Heart left ventricle (tissue), 16 donors: ENCODE measurements around the gene FAM181A. TPM values are rescaled to one million over a fixed set of nuclear protein-coding genes. Genes with fewer than 3 reads are reported as not detected.
A peak's percentile ranks its signal among the peaks of the same experiment; 100 is the strongest.

Experiments
- ATAC-seq, 4 donors: fragments of 200-7000 bp; cut with Tn5 transposase; one replicate each; pipeline ENCODE4 v1.9.1; 2020 to 2022; ENCODE audit warnings: moderate library complexity in 4 of 4, mild to moderate bottlenecking in 3 of 4, moderate number of reproducible peaks in 1 of 4
- DNase-seq, 5 donors: peaks; one replicate each; pipeline ENCODE4 v3.0.0-alpha.2; 2020
- H3K27ac ChIP-seq, 12 donors: fragments of 200-600 bp; sonication (generic) in 4 of 12; one replicate each; pipeline versions ENCODE4 v1.5.0 to v1.8.0; 2016 to 2022; ENCODE audit warnings: mild to moderate bottlenecking in 2 of 12
- H3K27me3 ChIP-seq, 9 donors: fragments of 200-600 bp; sonication (generic) in 2 of 9; one replicate each; pipeline versions ENCODE4 v1.5.1 to v1.8.0; 2016 to 2022; ENCODE audit warnings: mild to moderate bottlenecking in 3 of 9
- H3K36me3 ChIP-seq, 9 donors: fragments of 200-600 bp; sonication (generic) in 2 of 9; one replicate each; pipeline versions ENCODE4 v1.5.0 to v1.8.0; 2018 to 2022; ENCODE audit warnings: mild to moderate bottlenecking in 2 of 9
- H3K4me1 ChIP-seq, 12 donors: fragments of 200-600 bp; sonication (generic) in 4 of 12; one replicate each; pipeline versions ENCODE4 v1.5.0 to v1.8.0; 2016 to 2022; ENCODE audit warnings: mild to moderate bottlenecking in 3 of 12
- H3K4me3 ChIP-seq, 12 donors: fragments of 200-600 bp; sonication (generic) in 4 of 12; one replicate each; pipeline versions ENCODE4 v1.5.0 to v1.8.0; 2017 to 2022; ENCODE audit warnings: mild to moderate bottlenecking in 9 of 12, moderate library complexity in 4 of 12
- H3K9me3 ChIP-seq, 12 donors: fragments of 200-600 bp; sonication (generic) in 4 of 12; one replicate each; pipeline versions ENCODE4 v1.5.0 to v1.8.0; 2016 to 2022; ENCODE audit warnings: mild to moderate bottlenecking in 1 of 12
- POLR2A ChIP-seq, 2 donors: fragments of 450-650 bp; IDR thresholded peaks; one replicate each; pipeline ENCODE4 v1.6.1; 2017; ENCODE audit warnings: antibody characterized with exemption in 2 of 2, mild to moderate bottlenecking in 2 of 2, moderate library complexity in 2 of 2
- WGBS, 4 donors: extraction: QIAGEN DNeasy Blood & Tissue Kit in 2 of 4; methylation state at CpG; one replicate each; pipeline versions ENCODE4 v1.1.5 to v1.1.7; 2013 to 2018; 5-methylcytosine and 5-hydroxymethylcytosine counted together
- intact Hi-C, 10 donors: fragments of 100-400 bp; cut with DNase I; formaldehyde crosslinking; loops; one replicate each; pipeline versions ENCODE4 v1.11.1 to v1.14.2; 2022
- polyA plus RNA-seq, 2 donors: library from polyadenylated mRNA; stranded (reverse); fragments of 200-250 nt; gene quantifications; one replicate each; pipeline ENCODE4 v1.2.3, GENCODE V29; 2013
- total RNA-seq, 9 donors: library from RNA; depleted of rRNA in 2 of 9; stranded (reverse); fragments of >200 nt in 2 of 9; fragmentation: NEBNext Ultra II Directional in 3 of 9; extraction: Animal tissue kit (Norgen Biotek cat#: 25700) in 3 of 9; gene quantifications; one replicate each; pipeline versions ENCODE4 v1.1.0 to v1.2.4, GENCODE V29; 2016 to 2023
- TF ChIP-seq, protein P1 (sequence below), 12 donors: fragments of 200-600 bp; sonication (generic) in 4 of 12; IDR thresholded peaks; one replicate each; pipeline versions ENCODE4 v1.5.0 to v1.8.0; 2018 to 2022; ENCODE audit warnings: antibody characterized with exemption in 12 of 12, mild to moderate bottlenecking in 5 of 12
- donor health status: ischemic (EF 13 %, LVEDD 7.1; RV severe dilation, severe dysfunction).
- donor health status: healthy with polysubstance abuse.
- donor health status: DM: no; HTN: yes; CAD: no.
- donor health status: DM: no; HTN: no; CAD: no.
- donor health status: ischemic (EF 25% LVEDD 6.9; RV normal size, moderate dysfunction).
- donor health status: ischemic (EF 25% LVEDD 5.7; RV mildly dilated, moderate dysfunction).
- donor health status: healthy.
- donor health status: DM: yes; HTN: yes; CAD: no.
- donor health status: ischemic (EF 35%, LVEDD 5.7; RV mildly dilated, moderate dysfunction).
- donor health status: nonischemic (EF 11% LVEDD 7.7; RV severe dilation, severe dysfunction).
- donor health status: DM: yes; HTN: yes; CAD: no.
- donor health status: PGD.
- donor health status: ischemic (EF 29% LVEDD 5.4; RV normal size, mild dysfunction).
- donor health status: nonischemic (EF 23%, LVEDD 6.1; RV moderate dilation, normal function).

FAM181A gene
- total and polyA plus RNA-seq, 11 donors: not detected

DNA sequence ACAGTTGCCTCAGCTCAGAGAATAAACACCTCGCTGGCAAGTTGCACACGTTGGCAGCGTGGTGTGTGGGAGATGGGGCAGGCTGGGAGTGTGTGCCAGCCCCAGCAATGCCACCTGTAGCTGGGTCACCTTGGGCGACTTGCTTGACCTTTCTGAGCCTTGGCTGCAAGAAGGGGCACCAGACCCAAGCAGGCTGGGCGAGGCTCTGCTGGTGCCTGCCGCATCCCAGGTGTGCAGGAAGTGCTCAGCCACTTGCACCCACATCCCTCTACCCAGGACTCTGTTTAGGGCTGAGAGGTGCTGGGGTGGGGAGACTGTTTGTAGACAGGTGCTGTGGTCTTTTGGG, 629 bp downstream of the FAM181A start:
- Histone ChIP-seq H3K9me3 (no peaks in the 10 kb centered on the region), H3K27me3 (no peaks in the 10 kb centered on the region), H3K4me3 (no peak overlapping the region), H3K36me3 (peaks cover 0 to 19% (median 7%) of the 10 kb centered on the region in 9 donors), H3K4me1 (no peaks in the 10 kb centered on the region), H3K27ac (no peak overlapping the region)
- 50 to 56% (median 53%) methylated on average over 3 to 6 of the region's 6 CpGs for WGBS, 4 donors
- intact Hi-C loops: no loop called here
- TF ChIP-seq, protein P1, sequence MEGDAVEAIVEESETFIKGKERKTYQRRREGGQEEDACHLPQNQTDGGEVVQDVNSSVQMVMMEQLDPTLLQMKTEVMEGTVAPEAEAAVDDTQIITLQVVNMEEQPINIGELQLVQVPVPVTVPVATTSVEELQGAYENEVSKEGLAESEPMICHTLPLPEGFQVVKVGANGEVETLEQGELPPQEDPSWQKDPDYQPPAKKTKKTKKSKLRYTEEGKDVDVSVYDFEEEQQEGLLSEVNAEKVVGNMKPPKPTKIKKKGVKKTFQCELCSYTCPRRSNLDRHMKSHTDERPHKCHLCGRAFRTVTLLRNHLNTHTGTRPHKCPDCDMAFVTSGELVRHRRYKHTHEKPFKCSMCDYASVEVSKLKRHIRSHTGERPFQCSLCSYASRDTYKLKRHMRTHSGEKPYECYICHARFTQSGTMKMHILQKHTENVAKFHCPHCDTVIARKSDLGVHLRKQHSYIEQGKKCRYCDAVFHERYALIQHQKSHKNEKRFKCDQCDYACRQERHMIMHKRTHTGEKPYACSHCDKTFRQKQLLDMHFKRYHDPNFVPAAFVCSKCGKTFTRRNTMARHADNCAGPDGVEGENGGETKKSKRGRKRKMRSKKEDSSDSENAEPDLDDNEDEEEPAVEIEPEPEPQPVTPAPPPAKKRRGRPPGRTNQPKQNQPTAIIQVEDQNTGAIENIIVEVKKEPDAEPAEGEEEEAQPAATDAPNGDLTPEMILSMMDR (IDR thresholded peaks at IDR 0.05): no peak
- TF ChIP-seq POLR2A (IDR thresholded peaks at IDR 0.05): no peak
- peak in 2 of 4 donors; percentile 1 to 3 for ATAC-seq
- DNase-seq: no peak

DNA sequence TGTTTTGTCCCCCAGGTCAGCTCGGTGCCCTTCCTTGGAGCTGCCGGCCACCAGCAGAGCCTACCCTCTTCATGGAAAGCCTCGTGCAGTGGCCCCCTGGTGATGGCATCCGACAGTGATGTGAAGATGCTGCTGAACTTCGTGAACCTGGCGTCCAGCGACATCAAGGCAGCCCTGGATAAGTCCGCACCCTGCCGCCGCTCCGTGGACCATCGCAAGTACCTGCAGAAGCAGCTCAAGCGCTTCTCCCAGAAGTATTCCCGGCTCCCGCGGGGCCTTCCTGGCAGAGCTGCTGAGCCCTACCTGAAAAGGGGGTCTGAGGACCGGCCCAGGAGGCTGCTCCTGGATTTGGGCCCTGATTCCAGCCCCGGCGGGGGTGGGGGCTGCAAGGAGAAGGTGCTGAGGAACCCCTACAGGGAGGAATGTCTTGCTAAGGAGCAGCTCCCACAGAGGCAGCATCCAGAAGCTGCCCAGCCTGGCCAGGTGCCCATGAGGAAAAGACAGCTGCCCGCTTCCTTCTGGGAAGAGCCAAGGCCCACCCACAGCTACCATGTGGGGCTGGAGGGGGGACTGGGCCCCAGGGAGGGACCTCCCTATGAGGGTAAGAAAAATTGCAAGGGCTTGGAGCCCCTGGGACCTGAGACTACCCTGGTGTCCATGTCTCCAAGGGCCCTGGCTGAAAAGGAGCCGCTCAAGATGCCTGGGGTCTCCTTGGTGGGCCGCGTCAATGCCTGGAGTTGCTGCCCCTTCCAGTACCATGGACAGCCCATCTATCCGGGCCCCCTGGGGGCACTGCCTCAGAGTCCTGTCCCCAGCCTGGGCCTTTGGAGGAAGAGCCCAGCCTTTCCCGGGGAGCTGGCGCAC, 1.3 kb downstream of the FAM181A start:
- Histone ChIP-seq H3K27me3 (no peaks in the 10 kb centered on the region), H3K9me3 (no peaks in the 10 kb centered on the region), H3K4me1 (no peaks in the 10 kb centered on the region), H3K27ac (no peak overlapping the region), H3K4me3 (no peak overlapping the region), H3K36me3 (peaks cover 0 to 25% (median 13%) of the 10 kb centered on the region in 9 donors)
- ATAC-seq (peak in 2 of 4 donors; percentile 1 to 10), DNase-seq (no peak)
- intact Hi-C loops: no loop called here
- TF ChIP-seq POLR2A (IDR thresholded peaks at IDR 0.05): no peak
- TF ChIP-seq, protein P1 (IDR thresholded peaks at IDR 0.05): no peak
- 82 to 87% (median 85%) methylated on average over 13 to 26 of the region's 26 CpGs for WGBS, 4 donors

DNA sequence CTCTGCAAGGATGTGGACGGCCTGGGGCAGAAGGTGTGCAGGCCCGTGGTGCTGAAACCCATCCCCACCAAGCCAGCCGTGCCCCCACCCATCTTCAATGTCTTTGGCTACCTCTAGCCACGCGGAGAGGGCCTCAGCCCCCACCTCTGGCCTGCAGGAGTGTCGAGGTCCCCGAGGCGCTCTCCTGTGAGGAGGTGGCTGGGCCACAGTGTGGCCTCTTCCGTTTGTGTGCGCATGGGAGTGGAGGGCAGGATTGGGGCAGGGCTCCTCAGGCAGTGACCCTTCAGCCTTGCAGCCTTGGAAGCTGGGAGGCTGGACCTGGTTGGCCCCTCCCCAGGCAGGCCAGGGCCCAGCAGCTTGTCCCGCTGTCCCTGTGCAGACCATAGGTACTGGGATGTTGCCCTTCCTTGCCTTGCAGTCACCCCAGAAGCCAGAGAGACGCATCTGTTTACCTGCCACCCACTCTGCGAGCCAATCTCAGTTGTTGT, 1.9 kb downstream of the FAM181A start:
- H3K4me1 ChIP-seq: no peaks in the 10 kb centered on the region
- H3K27me3 ChIP-seq: no peaks in the 10 kb centered on the region
- 77 to 93% (median 87%) methylated on average over 3 to 13 of the region's 13 CpGs for WGBS, 4 donors
- peak in 2 of 4 donors; percentile 4 to 6 for ATAC-seq
- DNase-seq: no peak
- intact Hi-C loops: no loop called here
- H3K4me3 ChIP-seq: no peak overlapping the region
- H3K27ac ChIP-seq: no peak overlapping the region
- TF ChIP-seq, protein P1 (IDR thresholded peaks at IDR 0.05): no peak
- TF ChIP-seq POLR2A (IDR thresholded peaks at IDR 0.05): no peak
- peaks cover 0 to 32% (median 18%) of the 10 kb centered on the region in 9 donors for H3K36me3 ChIP-seq
- H3K9me3 ChIP-seq: no peaks in the 10 kb centered on the region

DNA sequence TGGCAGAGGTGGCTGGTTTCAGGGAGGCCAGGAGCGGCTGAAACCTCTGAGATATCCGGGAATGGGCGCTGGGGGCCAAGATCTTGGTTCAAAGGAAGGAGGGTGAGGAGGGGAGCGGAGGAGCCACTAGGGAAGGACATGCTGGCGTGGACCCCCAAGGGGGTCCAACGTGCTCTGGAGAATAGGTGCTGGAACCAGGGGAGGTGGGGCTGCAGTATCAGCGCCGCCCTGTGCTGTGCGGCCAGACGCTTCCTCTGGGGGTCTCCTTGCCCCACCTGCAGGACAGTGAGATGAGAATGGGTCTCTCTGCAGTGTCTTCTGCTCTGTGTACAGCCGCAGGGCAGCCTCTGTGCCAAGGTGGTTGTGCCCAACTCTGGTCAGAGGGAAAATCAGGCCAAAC, 2.5 kb downstream of the FAM181A start:
- Histone ChIP-seq H3K36me3 (peaks cover 0 to 38% (median 23%) of the 10 kb centered on the region in 9 donors), H3K4me3 (no peak overlapping the region), H3K27me3 (no peaks in the 10 kb centered on the region), H3K27ac (no peak overlapping the region), H3K9me3 (no peaks in the 10 kb centered on the region), H3K4me1 (no peaks in the 10 kb centered on the region)
- ATAC-seq: no peak
- DNase-seq: no peak
- intact Hi-C loops: no loop called here
- 78 to 85% (median 80%) methylated on average over 11 of the region's 11 CpGs for WGBS, 4 donors
- no peak for TF ChIP-seq POLR2A (IDR thresholded peaks at IDR 0.05)
- TF ChIP-seq, protein P1 (IDR thresholded peaks at IDR 0.05): no peak
